GM20431 (cell line): Measurements from ENCODE around the gene VTI1A.
"Not testable (repeated sequence)": the region's sequence is repeated elsewhere in the genome, so short reads cannot be mapped to it uniquely, and the experiment has no call there.

Experiments used
- in situ Hi-C: fragments of 300-500 bp; cut with MseI, MboI; formaldehyde crosslinking; loops from one replicate; pipeline ENCODE4 v1.15.0; 2020; ENCODE audit warnings: low sequenced_read_pairs; ENCODE audit not compliant: unreplicated experiment

Gene VTI1A

DNA sequence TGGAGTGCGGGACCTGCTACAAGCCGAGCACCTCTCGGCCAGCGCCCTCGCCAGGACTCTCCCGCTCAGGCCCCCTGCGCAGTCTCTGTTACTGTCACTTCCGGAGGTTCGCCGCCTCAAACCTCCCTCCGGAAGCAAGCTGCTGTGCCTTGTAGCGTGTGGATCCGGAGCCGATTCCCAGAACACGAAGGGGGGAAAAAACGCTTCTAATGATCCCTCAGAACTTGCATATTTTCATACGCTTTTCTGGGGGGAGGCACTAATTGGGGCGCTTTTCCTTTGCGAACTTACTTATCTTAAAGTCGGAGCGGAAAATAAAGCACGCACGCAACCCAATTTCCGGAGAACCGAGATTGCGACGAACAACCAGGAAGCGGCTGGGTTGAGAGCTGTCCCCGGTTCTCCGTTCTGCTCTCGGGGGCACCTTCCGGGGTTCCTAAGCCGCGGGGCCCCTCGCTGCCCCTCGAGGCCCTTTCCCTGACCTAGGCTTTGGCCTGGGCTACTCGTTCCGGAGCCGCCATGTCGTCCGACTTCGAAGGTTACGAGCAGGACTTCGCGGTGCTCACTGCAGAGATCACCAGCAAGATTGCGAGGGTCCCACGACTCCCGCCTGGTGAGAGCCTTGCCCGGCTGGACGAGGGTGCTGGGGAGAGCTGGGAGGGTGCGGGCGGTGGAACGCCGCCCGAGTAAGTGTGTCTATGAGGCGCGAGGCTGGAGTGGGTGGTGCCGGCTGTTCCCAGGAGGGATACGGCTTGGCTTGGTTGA lies at the start of gene VTI1A, which contains the start of gene ZDHHC6:
Gene VTI1A (plus strand): TSS at position 361 of the 765 bp plus-strand sequence. CDS start 159 bp downstream, at position 520.
Gene ZDHHC6 (minus strand): TSS at position 60 of the 765 bp plus-strand sequence. CDS start 1,478 bp downstream, outside the sequence.
- in situ Hi-C loops = no loop called here

DNA sequence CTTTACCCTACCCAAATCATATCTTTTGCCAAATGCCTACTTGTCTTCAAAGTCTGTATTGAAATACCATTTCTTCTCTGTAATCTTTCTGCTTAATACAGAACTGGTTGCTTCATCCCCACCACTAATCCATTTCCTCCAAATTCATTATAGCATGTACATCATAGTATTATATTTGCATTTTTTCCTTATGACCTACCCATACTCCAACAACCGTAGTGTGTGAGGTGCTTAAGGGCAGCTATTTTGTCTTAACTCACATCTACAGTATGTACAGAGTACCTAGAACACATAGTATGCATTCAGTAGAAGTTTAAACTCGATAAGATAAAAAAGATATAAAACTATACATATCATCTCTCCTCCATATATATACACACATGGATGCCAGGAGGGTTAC lies 49.4 kb upstream of the VTI1A start:
- in situ Hi-C loops = no loop called here

DNA sequence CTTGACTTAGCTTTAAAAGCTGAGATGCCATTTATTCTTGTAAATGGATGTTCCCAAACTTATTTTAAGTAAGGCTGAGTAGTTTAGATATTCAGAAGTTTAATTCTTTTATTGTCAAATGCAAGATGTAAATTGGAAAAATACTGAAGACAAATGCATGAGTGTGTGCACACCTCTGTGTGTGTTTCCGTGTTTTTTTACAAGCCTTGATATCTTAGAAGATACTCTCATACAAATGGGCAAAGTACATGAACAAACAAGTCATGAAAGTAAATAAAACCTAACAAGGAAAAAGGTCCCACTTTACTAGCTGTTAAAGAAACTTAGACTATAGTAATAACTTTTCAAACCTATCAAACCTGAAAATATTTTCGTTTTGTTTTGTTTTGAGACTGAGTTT lies 44.1 kb upstream of the VTI1A start:
- in situ Hi-C loops = no loop called here

DNA sequence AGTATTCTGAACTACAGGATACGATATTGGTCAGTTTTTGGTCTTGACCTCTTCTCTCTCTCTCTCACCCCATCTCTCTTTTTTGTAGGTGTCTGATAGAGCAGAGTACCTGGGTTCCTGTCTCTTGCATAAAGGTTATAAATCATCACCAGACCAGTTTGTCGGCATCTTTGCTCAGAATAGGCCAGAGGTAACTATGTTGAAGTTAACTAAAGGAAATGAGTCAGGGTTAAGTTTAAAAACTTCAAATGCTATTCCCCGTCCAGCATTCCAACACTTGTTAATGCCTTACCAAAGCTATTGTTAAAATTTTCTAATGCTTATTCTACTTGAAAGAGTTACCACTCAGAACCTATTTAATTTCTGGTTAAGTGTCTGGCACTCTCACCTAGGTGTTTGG lies 42.4 kb upstream of the VTI1A start:
- in situ Hi-C loops = no loop called here

DNA sequence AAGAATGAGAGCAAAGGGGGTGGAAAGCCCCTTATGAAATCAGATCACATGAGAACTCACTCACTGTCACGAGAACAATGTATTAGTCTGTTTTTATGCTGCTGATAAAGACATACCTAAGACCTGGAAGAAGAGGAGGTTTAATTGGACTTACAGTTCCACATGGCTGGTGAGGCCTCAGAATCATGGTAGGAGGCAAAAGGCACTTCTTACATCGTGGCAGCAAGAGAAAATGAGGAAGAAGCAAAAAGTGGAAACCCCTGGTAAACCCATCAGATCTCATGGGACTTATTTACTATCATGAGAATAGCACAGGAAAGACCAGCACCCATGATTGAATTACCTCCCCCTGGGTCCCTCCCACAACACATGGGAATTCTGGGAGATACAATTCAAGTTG lies 40.2 kb upstream of the VTI1A start:
- in situ Hi-C loops = not testable (repeated sequence)

DNA sequence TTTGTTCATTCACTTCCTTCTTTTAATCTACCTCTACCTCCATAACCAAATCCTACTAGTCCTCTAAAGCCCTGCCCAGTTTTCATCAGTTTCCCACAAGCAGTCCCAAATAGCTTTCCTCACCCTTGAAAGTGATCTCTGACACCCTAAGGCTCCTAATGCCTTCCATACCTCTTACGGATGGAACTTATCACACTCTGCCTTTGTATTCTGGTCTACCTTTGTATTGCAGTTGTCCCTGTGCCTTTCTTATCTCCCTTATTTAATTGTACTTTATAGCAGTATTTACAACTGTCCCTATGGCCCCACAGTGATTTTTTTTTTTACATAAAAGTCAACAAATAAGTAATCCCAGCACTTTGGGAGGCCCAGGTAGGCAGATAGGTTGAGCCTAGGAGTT lies 39.3 kb upstream of the VTI1A start:
- in situ Hi-C loops = no loop called here

DNA sequence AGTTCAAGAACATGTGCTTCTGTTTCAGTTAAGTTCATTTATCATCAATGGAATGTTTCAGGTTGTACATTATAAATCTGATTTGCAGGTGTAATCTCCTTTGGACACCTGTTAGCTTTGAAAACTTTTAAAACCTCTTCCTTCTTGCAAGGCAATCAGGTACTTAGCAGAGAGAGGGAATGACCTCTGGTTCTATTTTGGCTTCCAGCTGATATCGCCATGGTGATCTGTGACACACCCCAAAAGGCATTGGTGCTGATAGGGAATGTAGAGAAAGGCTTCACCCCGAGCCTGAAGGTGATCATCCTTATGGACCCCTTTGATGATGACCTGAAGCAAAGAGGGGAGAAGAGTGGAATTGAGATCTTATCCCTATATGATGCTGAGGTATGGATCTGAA lies 37.7 kb upstream of the VTI1A start:
- in situ Hi-C loops = no loop called here

DNA sequence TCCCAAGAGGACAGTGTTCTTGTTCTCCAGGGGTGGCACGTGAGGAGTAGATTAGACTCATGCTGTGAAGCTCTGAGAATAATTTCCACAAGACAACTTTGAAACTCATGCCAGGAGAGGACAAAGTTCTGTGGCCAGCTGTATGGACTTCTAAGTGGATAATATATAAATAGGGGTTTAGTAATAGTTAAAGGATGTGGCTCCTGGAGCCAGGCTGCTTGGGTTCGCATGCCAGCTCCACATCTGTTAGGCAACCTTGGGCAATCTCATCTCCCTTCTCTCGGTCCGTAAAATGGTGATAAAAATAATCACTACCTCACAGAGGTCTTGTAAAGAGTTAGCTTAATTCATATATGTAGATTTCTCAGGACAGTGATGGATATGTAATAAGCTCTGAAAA lies 37.3 kb upstream of the VTI1A start:
- in situ Hi-C loops = no loop called here

DNA sequence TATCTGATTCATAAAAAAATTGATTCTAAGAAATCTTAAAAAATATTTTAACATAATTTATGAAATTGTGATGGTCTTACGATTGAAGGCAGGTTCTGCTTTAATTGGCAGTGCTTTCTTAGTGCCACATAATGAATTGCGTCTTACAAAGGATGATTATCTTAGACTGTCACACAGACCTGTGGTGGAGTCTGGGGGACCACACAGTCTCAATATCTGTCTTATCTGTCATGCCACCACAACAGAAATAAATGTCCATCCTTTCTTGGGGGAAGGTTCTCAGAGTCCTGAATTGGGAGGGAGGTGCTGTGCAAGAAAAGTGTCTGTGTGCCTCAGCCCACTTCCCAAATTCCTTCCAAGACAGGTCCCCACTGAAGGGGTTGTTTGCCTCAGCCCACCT lies 34.3 kb upstream of the VTI1A start:
- in situ Hi-C loops = no loop called here

DNA sequence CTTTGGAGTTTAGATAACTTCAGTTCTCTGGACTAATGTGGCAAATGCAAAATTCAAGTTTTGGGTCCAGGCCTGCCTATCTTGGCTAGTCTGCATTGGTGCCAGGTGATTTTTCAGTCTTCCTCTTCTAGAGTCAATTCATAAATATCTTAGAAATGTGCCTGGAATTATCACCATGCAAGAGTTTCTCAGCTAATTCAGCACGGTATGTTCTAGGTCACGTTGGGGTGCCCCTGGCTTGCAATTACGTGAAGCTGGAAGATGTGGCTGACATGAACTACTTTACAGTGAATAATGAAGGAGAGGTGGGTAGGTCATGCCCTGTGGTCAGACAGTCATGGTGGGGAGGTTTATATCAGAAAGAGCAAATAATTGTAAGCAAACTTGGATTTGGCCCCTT lies 25.3 kb upstream of the VTI1A start:
- in situ Hi-C loops = no loop called here

DNA sequence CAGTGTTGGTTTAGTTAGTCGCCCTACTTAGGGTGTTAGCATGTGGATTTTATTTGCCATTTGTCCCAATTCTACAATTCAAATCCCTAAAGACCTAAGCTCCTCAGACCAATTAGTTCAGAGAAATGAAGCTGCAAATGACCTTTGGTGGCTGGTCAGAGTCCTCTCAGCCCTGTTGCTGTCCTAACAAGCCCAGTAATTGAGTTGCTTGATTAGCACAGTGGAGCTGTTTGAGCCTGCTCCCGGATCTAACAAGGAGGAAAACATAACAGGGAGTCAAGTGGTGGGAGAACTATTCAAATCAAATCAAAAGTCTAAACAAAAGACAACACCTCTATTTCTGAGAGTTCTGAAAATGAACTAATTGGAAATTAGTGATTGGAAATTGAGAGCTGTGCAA lies 22.4 kb upstream of the VTI1A start:
- in situ Hi-C loops = no loop called here

DNA sequence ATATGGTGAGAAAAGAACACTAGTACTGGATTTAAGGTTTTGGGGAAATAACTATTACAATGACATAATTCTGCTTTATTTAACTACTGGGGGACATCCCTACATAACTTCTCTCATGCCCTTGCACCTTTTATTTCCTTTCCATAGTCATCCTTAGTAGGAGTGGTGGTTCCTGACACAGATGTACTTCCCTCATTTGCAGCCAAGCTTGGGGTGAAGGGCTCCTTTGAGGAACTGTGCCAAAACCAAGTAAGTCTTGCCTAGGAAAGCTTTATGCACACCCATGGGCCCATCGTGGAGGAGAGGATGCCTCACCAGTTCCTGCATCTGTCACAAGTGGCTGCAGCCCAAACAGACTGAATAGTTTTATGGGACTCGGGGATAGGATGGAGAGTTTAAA lies 20.9 kb upstream of the VTI1A start:
- in situ Hi-C loops = no loop called here

DNA sequence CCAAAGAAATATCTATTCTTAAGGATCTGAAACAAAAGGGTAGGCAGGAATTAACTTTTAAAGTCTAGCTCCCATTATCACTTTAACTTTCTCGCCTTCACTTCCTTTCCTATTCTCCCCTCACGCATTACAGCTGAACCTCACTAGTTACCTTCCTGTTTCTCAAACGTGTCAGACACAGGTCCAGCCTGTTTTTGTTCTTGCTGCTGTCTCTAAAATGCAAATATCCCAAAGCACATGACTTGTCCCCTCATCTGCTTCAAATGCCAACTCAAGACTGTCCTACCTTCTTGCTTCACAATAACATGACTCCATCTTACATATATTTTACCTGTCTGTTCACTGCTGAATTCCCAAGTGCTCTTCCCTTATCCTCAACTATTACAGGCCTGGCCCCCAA lies 17.9 kb upstream of the VTI1A start:
- in situ Hi-C loops = no loop called here

DNA sequence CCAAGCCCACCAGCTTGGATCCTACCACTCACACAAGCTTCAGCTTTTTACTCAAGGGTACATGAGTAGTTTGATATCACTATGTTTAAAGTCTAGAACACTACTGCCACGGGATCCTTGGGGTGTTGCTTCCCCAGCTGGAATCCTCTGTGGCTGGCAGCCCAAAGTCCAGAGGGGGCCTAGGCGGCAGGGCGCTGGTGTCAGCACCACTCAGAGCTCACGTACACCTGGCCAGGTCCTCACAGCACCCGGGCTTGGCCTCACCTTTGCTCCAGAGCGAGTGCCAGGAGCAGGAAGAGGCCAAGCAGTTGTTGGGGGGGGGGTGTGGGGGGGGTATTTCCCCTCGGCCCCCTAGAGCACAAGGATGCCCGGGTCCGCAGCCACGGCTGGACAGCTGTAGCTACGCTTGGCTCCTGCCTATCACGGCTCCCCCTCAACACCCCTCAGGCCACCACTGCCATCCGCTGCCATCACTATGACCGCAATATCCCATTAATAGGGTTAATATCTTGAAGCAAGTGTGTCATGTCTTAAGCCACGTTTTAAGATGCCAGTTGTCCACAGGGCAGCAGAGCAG lies 17.3 kb upstream of the VTI1A start:
- in situ Hi-C loops = no loop called here

DNA sequence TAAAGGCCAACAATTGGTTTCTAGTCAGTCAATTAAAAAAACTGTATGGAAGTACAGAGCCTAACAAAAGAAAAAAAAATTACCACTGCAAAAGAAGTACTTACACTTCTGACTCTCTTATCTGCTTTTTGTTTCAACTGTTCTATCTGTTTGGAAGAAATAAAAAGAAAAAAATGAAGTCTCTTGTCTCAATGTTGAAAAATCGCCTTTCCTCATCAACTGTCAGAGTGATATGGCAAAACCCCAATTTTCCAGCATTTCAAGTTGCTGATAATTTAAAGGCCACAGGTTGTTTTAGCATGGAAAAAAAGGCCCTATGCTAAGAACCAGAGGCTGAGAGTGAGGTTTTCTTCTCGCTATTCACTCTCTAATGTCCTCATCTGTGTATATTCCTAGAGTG lies 13.9 kb upstream of the VTI1A start:
- in situ Hi-C loops = no loop called here

DNA sequence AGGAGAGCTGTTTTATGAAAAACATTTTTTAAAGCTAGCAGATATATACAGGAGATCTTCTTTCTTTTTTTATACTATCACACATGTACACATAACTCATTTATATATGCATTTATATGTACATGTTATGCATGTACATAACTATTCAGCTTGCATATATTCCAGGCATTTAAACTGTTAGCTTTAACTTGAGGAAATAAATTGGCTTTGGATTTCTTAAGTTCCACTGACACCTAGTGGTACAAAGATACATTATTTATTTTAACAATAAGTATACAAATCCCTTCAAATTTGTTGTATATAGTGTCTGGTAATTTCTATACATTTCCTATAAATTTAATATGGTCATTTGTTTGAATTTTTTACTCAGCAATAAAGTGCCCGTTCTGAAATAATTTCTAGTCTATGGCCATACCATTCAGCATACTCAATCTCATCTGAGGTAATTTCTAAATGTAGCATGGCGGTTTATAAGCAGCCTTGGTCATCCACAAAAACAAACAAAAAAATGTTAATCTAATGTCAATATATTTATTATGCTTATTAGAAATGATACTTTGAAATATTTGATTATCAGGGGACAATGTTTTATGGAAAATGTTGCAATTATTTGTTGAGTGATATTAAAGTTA lies 11.9 kb upstream of the VTI1A start:
- in situ Hi-C loops = no loop called here

DNA sequence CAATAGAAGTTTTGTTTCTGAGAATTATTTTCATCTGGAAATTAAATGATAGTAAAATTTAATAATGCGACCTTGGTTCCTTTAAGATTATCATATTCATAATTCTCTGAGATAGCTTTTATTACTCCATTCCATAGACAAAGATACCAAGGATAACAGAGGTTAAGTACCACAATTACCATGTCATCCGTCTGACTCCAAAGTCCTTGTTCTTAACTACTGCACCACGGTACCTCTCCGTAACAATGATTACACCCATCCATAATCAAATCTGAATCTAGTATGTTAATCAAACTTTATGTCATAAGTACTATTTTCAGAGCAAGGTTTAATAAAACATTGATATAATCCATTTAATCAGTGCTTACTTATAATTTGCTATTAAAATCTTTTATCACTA lies 8.7 kb upstream of the VTI1A start:
- in situ Hi-C loops = no loop called here

DNA sequence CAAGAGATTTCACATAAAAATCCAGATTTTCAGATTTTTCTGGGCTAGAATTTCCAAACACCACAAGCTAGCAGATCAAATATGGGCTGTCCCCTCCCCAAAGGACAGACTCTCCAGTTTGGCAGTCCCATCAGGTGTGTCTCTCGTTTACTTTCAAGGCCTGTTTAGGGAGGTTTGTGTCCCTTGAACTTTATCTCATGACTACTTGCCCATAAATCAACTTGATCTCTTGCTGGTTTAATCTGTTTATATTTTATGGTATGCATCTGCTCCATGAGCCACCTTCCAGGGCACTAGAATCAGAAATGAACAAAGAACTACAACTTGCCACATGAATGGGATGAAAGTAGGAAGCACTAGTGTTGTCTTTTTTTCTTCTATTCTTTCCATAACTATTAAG lies 5.5 kb upstream of the VTI1A start:
- in situ Hi-C loops = no loop called here

DNA sequence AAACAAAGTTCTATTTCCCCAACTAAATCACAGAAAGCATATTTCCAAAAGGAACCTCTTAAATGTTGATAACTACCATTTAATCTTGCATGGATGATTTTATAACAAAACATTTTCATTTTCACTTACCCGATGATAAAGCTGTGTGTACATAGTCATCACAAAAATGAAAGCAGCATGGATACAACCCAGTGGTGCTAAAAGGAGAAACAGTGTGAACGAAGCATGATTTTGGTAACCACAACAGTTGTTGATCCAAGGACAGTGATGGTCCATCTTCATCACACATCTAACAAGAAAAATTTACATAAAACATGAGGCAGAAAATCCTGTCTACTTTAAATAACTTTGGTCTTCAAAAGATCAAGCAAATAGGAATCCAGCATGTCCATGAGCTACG lies 5.0 kb upstream of the VTI1A start:
- in situ Hi-C loops = no loop called here

DNA sequence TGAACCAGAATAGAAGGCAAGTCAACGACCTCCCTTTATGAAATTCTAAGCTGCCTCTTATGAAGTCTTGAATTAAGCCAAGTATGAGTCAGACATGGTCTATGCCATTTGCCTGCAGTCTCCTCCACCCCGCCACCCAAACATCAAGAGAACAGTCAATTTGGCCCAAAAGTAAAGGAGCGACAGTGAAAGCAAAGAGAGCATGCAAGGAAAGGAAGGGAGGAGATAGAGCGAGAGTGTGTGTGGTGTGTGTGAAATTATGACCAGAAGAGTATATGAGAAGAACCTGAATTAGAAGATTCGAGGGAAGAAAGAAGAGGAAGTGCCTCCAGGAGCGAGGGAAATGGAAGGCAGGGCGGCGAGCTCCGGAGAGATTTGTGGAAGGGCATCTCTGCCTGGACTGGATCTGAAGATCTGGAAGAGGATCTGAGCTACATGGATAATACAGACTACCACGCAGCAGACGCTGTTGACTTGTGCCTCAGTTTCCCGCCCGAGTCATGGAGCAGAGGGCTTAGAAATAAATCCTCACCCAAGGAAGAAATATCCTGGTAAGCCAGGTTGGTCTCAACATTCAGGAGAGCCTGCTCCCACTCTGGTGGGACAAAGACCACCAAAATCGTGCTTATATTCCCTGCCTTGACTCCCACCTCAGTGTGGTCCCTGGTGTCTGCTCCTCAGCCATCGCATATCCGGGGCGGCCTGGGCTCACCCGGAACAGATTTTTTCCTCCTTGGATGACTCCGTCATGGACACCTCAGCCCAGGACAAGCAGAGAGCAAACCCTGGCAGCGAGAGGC lies 760 bp upstream of the VTI1A start:
- in situ Hi-C loops = no loop called here

DNA sequence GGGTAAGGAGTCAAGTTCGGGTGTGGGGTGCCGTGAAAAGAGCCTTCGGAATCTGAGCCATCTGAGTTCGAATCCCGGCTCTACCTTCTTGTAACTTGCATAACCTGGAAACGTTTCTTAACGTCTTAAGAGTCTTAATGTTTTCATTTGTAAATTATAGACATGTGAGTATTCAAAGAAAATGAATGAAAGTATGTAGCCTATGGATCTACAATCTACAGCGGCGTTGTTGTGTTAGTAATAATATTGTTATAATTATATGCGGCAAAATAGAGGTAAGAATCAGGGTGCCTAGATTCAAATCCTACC lies 559 bp downstream of the VTI1A start:
- in situ Hi-C loops = no loop called here
